GM12878 (cell line): ENCODE measurements around the gene POLE2. TPM values are rescaled to one million over a fixed set of nuclear protein-coding genes. Genes with fewer than 3 reads are reported as not detected.
A peak's percentile ranks its signal among the peaks of the same experiment; 100 is the strongest.

ENCODE experiments used
- BMI1 ChIP-seq: fragments of 450-650 bp; IDR thresholded peaks from 2 replicates; pipeline ENCODE4 v1.6.1; 2016; ENCODE audit warnings: mild to moderate bottlenecking, moderate library complexity, borderline replicate concordance
- CHD2 ChIP-seq: IDR thresholded peaks from 2 replicates; pipeline ENCODE4 v1.6.1; 2011; ENCODE audit warnings: low read depth, low read length, improper control_type of control experiment, borderline replicate concordance
- FOS ChIP-seq: IDR thresholded peaks from 3 replicates; pipeline ENCODE4 v1.6.1; 2011; ENCODE audit warnings: borderline replicate concordance; ENCODE audit not compliant: insufficient read length; ENCODE audit errors: extremely low read depth
- HDGF ChIP-seq: fragments of 450-650 bp; IDR thresholded peaks from 2 replicates; pipeline ENCODE4 v1.6.1; 2016; ENCODE audit warnings: antibody characterized with exemption
- MTA3 ChIP-seq: IDR thresholded peaks from 2 replicates; pipeline ENCODE4 v1.6.1; 2012; ENCODE audit warnings: low read length, inconsistent platforms, borderline replicate concordance
- NR2C1 ChIP-seq: fragments of 450-650 bp; IDR thresholded peaks from 2 replicates; pipeline ENCODE4 v1.6.1; 2017; ENCODE audit warnings: antibody characterized with exemption, mild to moderate bottlenecking, moderate library complexity
- PML ChIP-seq: IDR thresholded peaks from 2 replicates; pipeline ENCODE4 v1.6.1; 2012; ENCODE audit warnings: low read length, inconsistent platforms
- POLR2A ChIP-seq: IDR thresholded peaks from 2 replicates; pipeline ENCODE4 v1.6.1; 2011; ENCODE audit warnings: low read depth, mild to moderate bottlenecking, low read length
- POLR2AphosphoS2 ChIP-seq: IDR thresholded peaks from 2 replicates; pipeline ENCODE4 v1.6.1; 2011; ENCODE audit warnings: low read depth, mild to moderate bottlenecking, low read length, improper control_type of control experiment, moderate library complexity
- SIX5 ChIP-seq: IDR thresholded peaks from 2 replicates; pipeline ENCODE4 v1.6.1; 2011; ENCODE audit warnings: mild to moderate bottlenecking, low read depth, low read length, moderate library complexity; ENCODE audit not compliant: severe bottlenecking
- SMARCA5 ChIP-seq: fragments of 450-650 bp; IDR thresholded peaks from 2 replicates; pipeline ENCODE4 v1.6.1; 2017; ENCODE audit warnings: mild to moderate bottlenecking
- SMC3 ChIP-seq: IDR thresholded peaks from 2 replicates; pipeline ENCODE4 v1.6.1; 2011; ENCODE audit warnings: low read length, improper control_type of control experiment, borderline replicate concordance
- SPI1 ChIP-seq: IDR thresholded peaks from 2 replicates; pipeline ENCODE4 v1.6.1; 2011; ENCODE audit warnings: low read depth, mild to moderate bottlenecking, low read length, moderate library complexity, borderline replicate concordance; ENCODE audit not compliant: insufficient read depth
- SRF ChIP-seq, 2 experiments: IDR thresholded peaks; 2 replicates each; pipeline ENCODE4 v1.6.1; 2011; ENCODE audit warnings: low read depth in 2 of 2, low read length in 2 of 2, mild to moderate bottlenecking in 1 of 2, moderate library complexity in 1 of 2
- WRNIP1 ChIP-seq: IDR thresholded peaks from 2 replicates; pipeline ENCODE4 v1.6.1; 2011; ENCODE audit warnings: low read depth, low read length, improper control_type of control experiment, borderline replicate concordance
- ZNF274 ChIP-seq: IDR thresholded peaks from one replicate; pipeline ENCODE4 v1.8.0; 2011; ENCODE audit not compliant: insufficient read length, insufficient read depth
- ZNF622 ChIP-seq: fragments of 450-650 bp; IDR thresholded peaks from 2 replicates; pipeline ENCODE4 v1.6.1; 2017; ENCODE audit warnings: mild to moderate bottlenecking, inconsistent platforms
- ZSCAN29 ChIP-seq: fragments of 450-650 bp; IDR thresholded peaks from 2 replicates; pipeline ENCODE4 v1.6.1; 2017; ENCODE audit warnings: mild to moderate bottlenecking, moderate library complexity
- ZZZ3 ChIP-seq: IDR thresholded peaks from 2 replicates; pipeline ENCODE4 v1.6.1; 2011; ENCODE audit warnings: low read depth; ENCODE audit not compliant: control insufficient read depth, insufficient read length
- polyA plus RNA-seq, 11 experiments: library from polyadenylated mRNA; depleted of rRNA in 4 of 11; unstranded in 6 of 11; stranded (reverse) in 5 of 11; fragments of >200 nt; fragmentation: Nextera tagmentation in 4 of 11; fragmentation: Illumina TruSeq in 1 of 11; extraction: Ambion mirVana in 4 of 11; extraction: Trizol in 1 of 11; gene quantifications; 1 replicate in 1 of 11; 2 replicates in 10 of 11; pipeline versions ENCODE4 v1.2.1 to v1.2.3, GENCODE V29; 2011 to 2016; ENCODE audit warnings: inconsistent platforms in 2 of 11, missing spikeins in 2 of 11, low read depth in 1 of 11
- total RNA-seq, 4 experiments: library from RNA; depleted of rRNA in 3 of 4; stranded (reverse); fragments of >200 nt in 3 of 4; fragmentation: Illumina TruSeq in 1 of 4; extraction: Trizol in 1 of 4; gene quantifications; 2 replicates each; pipeline versions ENCODE4 v1.2.1 to v1.2.3, GENCODE V29; 2013 to 2021
- TF ChIP-seq, protein P1 (sequence below): fragments of 450-650 bp; IDR thresholded peaks from 2 replicates; pipeline ENCODE4 v1.6.1; 2016; ENCODE audit warnings: mild to moderate bottlenecking, moderate library complexity, borderline replicate concordance
- TF ChIP-seq, protein P2 (sequence below): IDR thresholded peaks from 2 replicates; pipeline ENCODE4 v1.6.1; 2011; ENCODE audit warnings: mild to moderate bottlenecking, low read depth, low read length, moderate library complexity; ENCODE audit not compliant: insufficient replicate concordance
- TF ChIP-seq, protein P3 (sequence below): fragments of 450-650 bp; IDR thresholded peaks from 2 replicates; pipeline ENCODE4 v1.6.1; 2017; ENCODE audit warnings: mild to moderate bottlenecking, moderate library complexity

Gene POLE2
- total and polyA plus RNA-seq, 10 of the 15 experiments (the other 5 are each of a cell fraction or from before 2014, with no cell fraction given) = 22.0 to 45.6 (median 38.8) TPM

DNA sequence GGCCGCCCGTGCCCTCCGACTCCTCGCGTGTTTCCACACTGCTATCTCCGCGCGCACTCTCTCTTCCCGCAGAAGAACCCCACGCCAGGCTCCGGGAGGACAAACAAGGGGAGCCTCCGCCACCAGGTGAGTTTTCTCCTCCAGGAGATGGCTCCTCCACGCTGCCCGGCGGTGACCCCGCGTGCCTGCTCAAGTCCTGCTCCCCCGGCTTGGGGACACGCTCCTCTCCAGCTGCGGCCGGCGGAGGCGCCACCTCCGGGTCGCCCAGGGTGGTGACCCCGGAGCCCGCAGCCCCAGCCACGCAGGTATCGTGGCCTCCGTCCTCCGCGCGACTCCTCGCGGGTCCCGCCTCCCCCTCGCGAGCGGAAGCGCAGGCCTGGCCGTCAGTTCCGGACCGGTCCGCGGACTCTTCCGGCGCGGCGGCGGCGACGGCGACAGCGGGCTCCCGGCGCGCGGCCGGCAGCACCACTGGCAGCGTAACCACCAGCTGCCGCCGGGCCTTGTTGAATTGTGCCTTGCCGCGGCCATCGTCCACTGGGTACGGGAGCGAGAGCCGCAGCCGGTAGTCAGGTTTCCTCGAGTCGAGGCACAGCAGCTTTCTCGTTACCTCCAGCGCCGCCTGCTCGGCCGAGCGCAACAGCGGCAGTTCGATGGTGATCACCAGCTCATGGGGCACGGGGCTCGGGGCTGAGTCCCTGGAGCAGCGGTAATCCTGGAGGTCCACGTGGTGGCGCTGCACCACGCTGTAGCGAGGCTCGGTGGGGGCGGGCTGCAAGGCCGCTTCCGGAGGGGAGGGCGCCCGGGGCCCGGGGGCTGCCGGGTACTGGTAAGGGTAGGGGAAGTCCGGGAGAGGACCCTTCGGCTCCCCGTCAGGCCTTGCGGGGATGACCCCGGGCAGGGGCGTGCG, 54.1 kb downstream of the POLE2 start (continued):
- TF ChIP-seq, protein P1, sequence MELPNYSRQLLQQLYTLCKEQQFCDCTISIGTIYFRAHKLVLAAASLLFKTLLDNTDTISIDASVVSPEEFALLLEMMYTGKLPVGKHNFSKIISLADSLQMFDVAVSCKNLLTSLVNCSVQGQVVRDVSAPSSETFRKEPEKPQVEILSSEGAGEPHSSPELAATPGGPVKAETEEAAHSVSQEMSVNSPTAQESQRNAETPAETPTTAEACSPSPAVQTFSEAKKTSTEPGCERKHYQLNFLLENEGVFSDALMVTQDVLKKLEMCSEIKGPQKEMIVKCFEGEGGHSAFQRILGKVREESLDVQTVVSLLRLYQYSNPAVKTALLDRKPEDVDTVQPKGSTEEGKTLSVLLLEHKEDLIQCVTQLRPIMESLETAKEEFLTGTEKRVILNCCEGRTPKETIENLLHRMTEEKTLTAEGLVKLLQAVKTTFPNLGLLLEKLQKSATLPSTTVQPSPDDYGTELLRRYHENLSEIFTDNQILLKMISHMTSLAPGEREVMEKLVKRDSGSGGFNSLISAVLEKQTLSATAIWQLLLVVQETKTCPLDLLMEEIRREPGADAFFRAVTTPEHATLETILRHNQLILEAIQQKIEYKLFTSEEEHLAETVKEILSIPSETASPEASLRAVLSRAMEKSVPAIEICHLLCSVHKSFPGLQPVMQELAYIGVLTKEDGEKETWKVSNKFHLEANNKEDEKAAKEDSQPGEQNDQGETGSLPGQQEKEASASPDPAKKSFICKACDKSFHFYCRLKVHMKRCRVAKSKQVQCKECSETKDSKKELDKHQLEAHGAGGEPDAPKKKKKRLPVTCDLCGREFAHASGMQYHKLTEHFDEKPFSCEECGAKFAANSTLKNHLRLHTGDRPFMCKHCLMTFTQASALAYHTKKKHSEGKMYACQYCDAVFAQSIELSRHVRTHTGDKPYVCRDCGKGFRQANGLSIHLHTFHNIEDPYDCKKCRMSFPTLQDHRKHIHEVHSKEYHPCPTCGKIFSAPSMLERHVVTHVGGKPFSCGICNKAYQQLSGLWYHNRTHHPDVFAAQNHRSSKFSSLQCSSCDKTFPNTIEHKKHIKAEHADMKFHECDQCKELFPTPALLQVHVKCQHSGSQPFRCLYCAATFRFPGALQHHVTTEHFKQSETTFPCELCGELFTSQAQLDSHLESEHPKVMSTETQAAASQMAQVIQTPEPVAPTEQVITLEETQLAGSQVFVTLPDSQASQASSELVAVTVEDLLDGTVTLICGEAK = no peak
- no peak for TF ChIP-seq WRNIP1
- TF ChIP-seq SMC3 = peak; percentile 66
- TF ChIP-seq MTA3 = no peak
- peak; percentile 95; the same call in 1 of the 2 replicates for TF ChIP-seq PML
- TF ChIP-seq NR2C1 = peak; percentile 63
- TF ChIP-seq, protein P2, sequence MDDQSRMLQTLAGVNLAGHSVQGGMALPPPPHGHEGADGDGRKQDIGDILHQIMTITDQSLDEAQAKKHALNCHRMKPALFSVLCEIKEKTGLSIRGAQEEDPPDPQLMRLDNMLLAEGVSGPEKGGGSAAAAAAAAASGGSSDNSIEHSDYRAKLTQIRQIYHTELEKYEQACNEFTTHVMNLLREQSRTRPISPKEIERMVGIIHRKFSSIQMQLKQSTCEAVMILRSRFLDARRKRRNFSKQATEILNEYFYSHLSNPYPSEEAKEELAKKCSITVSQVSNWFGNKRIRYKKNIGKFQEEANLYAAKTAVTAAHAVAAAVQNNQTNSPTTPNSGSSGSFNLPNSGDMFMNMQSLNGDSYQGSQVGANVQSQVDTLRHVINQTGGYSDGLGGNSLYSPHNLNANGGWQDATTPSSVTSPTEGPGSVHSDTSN = no peak
- no peak for TF ChIP-seq BMI1
- TF ChIP-seq POLR2A = peak; percentile 83
- peak; percentile 25; the same call in 1 of the 2 replicates for TF ChIP-seq SPI1
- no peak for TF ChIP-seq POLR2AphosphoS2
- TF ChIP-seq ZZZ3 = no peak
- peak; percentile 91 for TF ChIP-seq SMARCA5
- no peak; the same call in 1 of the 2 replicates for TF ChIP-seq ZSCAN29
- no peak for TF ChIP-seq FOS
- no peak for TF ChIP-seq ZNF622
- TF ChIP-seq, protein P3, sequence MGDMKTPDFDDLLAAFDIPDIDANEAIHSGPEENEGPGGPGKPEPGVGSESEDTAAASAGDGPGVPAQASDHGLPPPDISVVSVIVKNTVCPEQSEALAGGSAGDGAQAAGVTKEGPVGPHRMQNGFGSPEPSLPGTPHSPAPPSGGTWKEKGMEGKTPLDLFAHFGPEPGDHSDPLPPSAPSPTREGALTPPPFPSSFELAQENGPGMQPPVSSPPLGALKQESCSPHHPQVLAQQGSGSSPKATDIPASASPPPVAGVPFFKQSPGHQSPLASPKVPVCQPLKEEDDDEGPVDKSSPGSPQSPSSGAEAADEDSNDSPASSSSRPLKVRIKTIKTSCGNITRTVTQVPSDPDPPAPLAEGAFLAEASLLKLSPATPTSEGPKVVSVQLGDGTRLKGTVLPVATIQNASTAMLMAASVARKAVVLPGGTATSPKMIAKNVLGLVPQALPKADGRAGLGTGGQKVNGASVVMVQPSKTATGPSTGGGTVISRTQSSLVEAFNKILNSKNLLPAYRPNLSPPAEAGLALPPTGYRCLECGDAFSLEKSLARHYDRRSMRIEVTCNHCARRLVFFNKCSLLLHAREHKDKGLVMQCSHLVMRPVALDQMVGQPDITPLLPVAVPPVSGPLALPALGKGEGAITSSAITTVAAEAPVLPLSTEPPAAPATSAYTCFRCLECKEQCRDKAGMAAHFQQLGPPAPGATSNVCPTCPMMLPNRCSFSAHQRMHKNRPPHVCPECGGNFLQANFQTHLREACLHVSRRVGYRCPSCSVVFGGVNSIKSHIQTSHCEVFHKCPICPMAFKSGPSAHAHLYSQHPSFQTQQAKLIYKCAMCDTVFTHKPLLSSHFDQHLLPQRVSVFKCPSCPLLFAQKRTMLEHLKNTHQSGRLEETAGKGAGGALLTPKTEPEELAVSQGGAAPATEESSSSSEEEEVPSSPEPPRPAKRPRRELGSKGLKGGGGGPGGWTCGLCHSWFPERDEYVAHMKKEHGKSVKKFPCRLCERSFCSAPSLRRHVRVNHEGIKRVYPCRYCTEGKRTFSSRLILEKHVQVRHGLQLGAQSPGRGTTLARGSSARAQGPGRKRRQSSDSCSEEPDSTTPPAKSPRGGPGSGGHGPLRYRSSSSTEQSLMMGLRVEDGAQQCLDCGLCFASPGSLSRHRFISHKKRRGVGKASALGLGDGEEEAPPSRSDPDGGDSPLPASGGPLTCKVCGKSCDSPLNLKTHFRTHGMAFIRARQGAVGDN = peak; percentile 88
- peak; percentile 68 for TF ChIP-seq HDGF
- peak; percentile 48 to 78; a peak in 2 of 4 replicates for TF ChIP-seq SRF (IDR thresholded peaks at IDR 0.05; ENCODE audit: low read depth in 2 of 2, low read length in 2 of 2)
- TF ChIP-seq SIX5 = no peak
- TF ChIP-seq ZNF274 = no peak
- TF ChIP-seq CHD2 = peak; percentile 75
